ENCODE results near the gene SMARCD1.

Gene SMARCD1
- 53.0 to 61.8 (median 59.6) reads per million in 4 donors for total RNA-seq

GRCh38 chr12:50084775-50085614 lies at the start of gene SMARCD1:
Gene SMARCD1, plus strand, starts transcription at chr12:50085342. Its CDS starts 28 bp downstream, at chr12:50085370.
- DNase-seq = peak; percentile 74 to 90 (median 77)

- no peak for DNase-seq
Measured at GRCh38 chr12:50038336-50038735, 46.8 kb upstream of the SMARCD1 start.

- DNase-seq = peak; percentile 59 to 81 (median 68)
Measured at GRCh38 chr12:50039151-50039835, 45.8 kb upstream of the SMARCD1 start.

- no peak for DNase-seq
Measured at GRCh38 chr12:50040657-50041056, 44.5 kb upstream of the SMARCD1 start.

GRCh38 chr12:50041062-50041860 lies 43.9 kb upstream of the SMARCD1 start:
- no peak for DNase-seq

GRCh38 chr12:50041962-50042361 lies 43.2 kb upstream of the SMARCD1 start:
- DNase-seq = no peak

- no peak for DNase-seq
Measured at GRCh38 chr12:50042693-50043092, 42.4 kb upstream of the SMARCD1 start.

GRCh38 chr12:50043308-50043707 lies 41.8 kb upstream of the SMARCD1 start:
- DNase-seq = no peak

- no peak for DNase-seq
Measured at GRCh38 chr12:50043854-50044253, 41.3 kb upstream of the SMARCD1 start.

- DNase-seq = no peak
Measured at GRCh38 chr12:50047693-50048250, 37.4 kb upstream of the SMARCD1 start.

- no peak for DNase-seq
Measured at GRCh38 chr12:50049254-50050118, 35.7 kb upstream of the SMARCD1 start.

- no peak for DNase-seq
Measured at GRCh38 chr12:50050119-50050385, 35.1 kb upstream of the SMARCD1 start.

GRCh38 chr12:50050410-50051098 lies 34.6 kb upstream of the SMARCD1 start:
- DNase-seq = no peak

GRCh38 chr12:50051101-50051806 lies 33.9 kb upstream of the SMARCD1 start:
- DNase-seq = no peak

- DNase-seq = no peak
Measured at GRCh38 chr12:50052544-50052943, 32.6 kb upstream of the SMARCD1 start.

GRCh38 chr12:50052964-50053363 lies 32.2 kb upstream of the SMARCD1 start:
- DNase-seq = no peak

GRCh38 chr12:50053583-50053982 lies 31.6 kb upstream of the SMARCD1 start:
- no peak for DNase-seq

GRCh38 chr12:50055831-50056638 lies 29.1 kb upstream of the SMARCD1 start:
- DNase-seq = peak in 4 of 5 donors; percentile 26 to 56 (median 37)

GRCh38 chr12:50056639-50056976 lies 28.5 kb upstream of the SMARCD1 start:
- no peak for DNase-seq

All from T-helper 1 cell (primary cell).